Measurements from ENCODE around the gene NF2.
"Not testable (repeated sequence)": the region's sequence is repeated elsewhere in the genome, so short reads cannot be mapped to it uniquely, and the experiment has no call there.

The NF2 gene

GRCh38 chr22:29594447-29594846, 9.0 kb upstream of the NF2 start:
- peak in 1 of 10 donors; percentile 44 for DNase-seq
- intact Hi-C loops (cut with DNase I): not testable (repeated sequence)

- peak in 1 of 10 donors; percentile 8 for DNase-seq
- intact Hi-C loops (cut with DNase I): no loop called here
Observed at GRCh38 chr22:29596408-29596807, 7.0 kb upstream of the NF2 start.

GRCh38 chr22:29597871-29598683, 5.4 kb upstream of the NF2 start:
- DNase-seq: peak in 1 of 10 donors; percentile 75
- intact Hi-C loops (cut with DNase I): not testable (repeated sequence)

- intact Hi-C loops (cut with DNase I): no loop called here
- DNase-seq: no peak
Observed at GRCh38 chr22:29598684-29599020, 4.8 kb upstream of the NF2 start.

GRCh38 chr22:29604076-29604360, 585 bp downstream of the NF2 start:
- DNase-seq: peak in 5 of 10 donors; percentile 21 to 85 (median 24)
- intact Hi-C loops (cut with DNase I): no loop called here

GRCh38 chr22:29605527-29605850, 2.1 kb downstream of the NF2 start:
- intact Hi-C loops (cut with DNase I): no loop called here
- DNase-seq: no peak

GRCh38 chr22:29606320-29606719, 2.9 kb downstream of the NF2 start:
- intact Hi-C loops (cut with DNase I): no loop called here
- no peak for DNase-seq

- intact Hi-C loops (cut with DNase I): no loop called here
- DNase-seq: no peak
Observed at GRCh38 chr22:29607426-29607825, 4.0 kb downstream of the NF2 start.

GRCh38 chr22:29609139-29609538, 5.7 kb downstream of the NF2 start:
- DNase-seq: no peak
- intact Hi-C loops (cut with DNase I): no loop called here

GRCh38 chr22:29610780-29611179, 7.3 kb downstream of the NF2 start:
- intact Hi-C loops (cut with DNase I): no loop called here
- no peak for DNase-seq

GRCh38 chr22:29615705-29616327, 12.4 kb downstream of the NF2 start:
- no peak for DNase-seq
- intact Hi-C loops (cut with DNase I): no loop called here

- intact Hi-C loops (cut with DNase I): no loop called here
- no peak for DNase-seq
Observed at GRCh38 chr22:29617922-29618629, 14.6 kb downstream of the NF2 start.

- DNase-seq: no peak
Observed at GRCh38 chr22:29621761-29622526, 18.5 kb downstream of the NF2 start.

GRCh38 chr22:29623059-29623458, 19.6 kb downstream of the NF2 start:
- DNase-seq: no peak
- intact Hi-C loops (cut with DNase I): no loop called here

More at GRCh38 chr22:29621761-29622526, 18.5 kb downstream of the NF2 start:
- intact Hi-C loops (cut with DNase I): no loop called here

- no peak for DNase-seq
- intact Hi-C loops (cut with DNase I): no loop called here
Observed at GRCh38 chr22:29623553-29624169, 20.2 kb downstream of the NF2 start.

- DNase-seq: peak in 5 of 10 donors; percentile 39 to 88 (median 51)
Observed at GRCh38 chr22:29625090-29625825, 21.8 kb downstream of the NF2 start.

GRCh38 chr22:29626497-29627195, 23.2 kb downstream of the NF2 start:
- DNase-seq: no peak
- intact Hi-C loops (cut with DNase I): no loop called here

More at GRCh38 chr22:29625090-29625825, 21.8 kb downstream of the NF2 start:
- intact Hi-C loops (cut with DNase I): no loop called here

GRCh38 chr22:29627196-29627535, 23.7 kb downstream of the NF2 start:
- no peak for DNase-seq
- intact Hi-C loops (cut with DNase I): no loop called here

Data from posterior cingulate gyrus (tissue), 11 donors.